Measurements from ENCODE around the gene SORBS2. TPM values are rescaled to one million over a fixed set of nuclear protein-coding genes. Genes with fewer than 3 reads are reported as not detected.

Gene SORBS2
- total RNA-seq, 1 donor from 2014 or later = not detected

DNA sequence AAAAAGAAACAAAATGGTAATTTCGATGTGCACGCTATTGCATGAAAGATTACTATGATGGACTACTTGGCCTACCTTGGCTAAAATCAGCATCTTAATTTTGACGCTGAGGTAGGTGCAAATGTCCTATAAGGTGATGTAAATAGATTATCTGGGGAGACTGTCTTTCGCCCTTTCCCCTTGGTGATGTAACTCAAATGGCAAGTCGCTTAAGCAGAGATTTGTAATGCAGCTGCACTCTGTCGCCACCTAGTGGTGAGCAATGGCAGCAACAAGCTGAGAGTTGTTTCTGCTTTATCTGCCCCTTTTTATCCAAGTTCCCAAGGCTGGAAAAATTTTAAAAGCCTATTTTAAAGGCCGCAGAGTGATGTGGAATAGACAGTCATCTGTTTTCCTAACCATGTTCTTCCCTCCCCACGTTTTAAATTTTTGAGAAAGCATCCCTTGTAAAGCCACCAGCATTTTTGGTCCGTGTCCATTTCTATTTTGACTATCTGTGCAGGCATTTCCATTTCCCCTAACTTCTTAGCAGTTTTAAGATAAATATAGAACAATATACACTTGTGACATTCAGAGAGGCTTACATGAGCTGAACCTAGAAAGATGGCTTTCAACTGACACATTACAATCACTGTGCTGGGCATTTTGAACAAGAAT, 214.3 kb downstream of the SORBS2 start:
- intact Hi-C loops (cut with micrococcal nuclease) = loop anchor here (1.0 to 10.0 kb wide), 4 partner anchors 126 to 560 kb away; partner anchors contain the start of genes CCDC110, CFAP97, SNX25 and UFSP2

GRCh38 chr4:185592845-185593488, 219.0 kb downstream of the SORBS2 start:
- intact Hi-C loops (cut with micrococcal nuclease) = loop anchor here (10.0 kb wide), 1 partner anchor 388 kb away; the partner anchor contains the start of genes CFAP97 and SNX25

DNA sequence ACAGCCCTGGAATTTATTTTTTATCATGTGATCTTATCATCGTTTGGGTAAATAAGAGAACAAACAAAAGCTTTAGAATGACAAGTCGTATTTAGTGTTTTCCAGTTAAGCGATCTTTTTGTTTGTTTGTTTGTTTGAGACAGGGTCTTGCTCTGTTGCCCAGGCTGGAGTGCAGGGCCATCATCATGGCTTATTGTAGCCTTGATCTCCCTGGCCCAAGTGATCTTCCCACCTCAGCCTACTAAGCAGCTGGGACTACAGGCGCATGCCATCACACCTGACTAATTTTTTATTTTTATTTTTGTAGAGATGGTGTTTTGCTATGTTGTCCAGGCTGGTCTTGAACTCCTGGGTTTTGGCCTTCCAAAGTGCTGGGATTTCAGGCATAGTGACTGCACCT, 219.6 kb downstream of the SORBS2 start:
- intact Hi-C loops (cut with micrococcal nuclease) = loop anchor here (10.0 kb wide), 1 partner anchor 388 kb away; the partner anchor contains the start of genes CFAP97 and SNX25

- intact Hi-C loops (cut with micrococcal nuclease) = loop anchor here (10.0 kb wide), 1 partner anchor 387 kb away; the partner anchor contains the start of genes CFAP97 and SNX25
Observed at GRCh38 chr4:185591679-185592141, 220.3 kb downstream of the SORBS2 start.

GRCh38 chr4:185590982-185591381, 221.0 kb downstream of the SORBS2 start:
- intact Hi-C loops (cut with micrococcal nuclease) = loop anchor here (10.0 kb wide), 1 partner anchor 386 kb away; the partner anchor contains the start of genes CFAP97 and SNX25

- intact Hi-C loops (cut with micrococcal nuclease) = no loop called here
Observed at GRCh38 chr4:185589067-185589836, 222.7 kb downstream of the SORBS2 start.

- intact Hi-C loops (cut with micrococcal nuclease) = no loop called here
Observed at GRCh38 chr4:185587427-185588161, 224.4 kb downstream of the SORBS2 start.

- intact Hi-C loops (cut with micrococcal nuclease) = no loop called here
Observed at GRCh38 chr4:185587030-185587426, 225.0 kb downstream of the SORBS2 start.

DNA sequence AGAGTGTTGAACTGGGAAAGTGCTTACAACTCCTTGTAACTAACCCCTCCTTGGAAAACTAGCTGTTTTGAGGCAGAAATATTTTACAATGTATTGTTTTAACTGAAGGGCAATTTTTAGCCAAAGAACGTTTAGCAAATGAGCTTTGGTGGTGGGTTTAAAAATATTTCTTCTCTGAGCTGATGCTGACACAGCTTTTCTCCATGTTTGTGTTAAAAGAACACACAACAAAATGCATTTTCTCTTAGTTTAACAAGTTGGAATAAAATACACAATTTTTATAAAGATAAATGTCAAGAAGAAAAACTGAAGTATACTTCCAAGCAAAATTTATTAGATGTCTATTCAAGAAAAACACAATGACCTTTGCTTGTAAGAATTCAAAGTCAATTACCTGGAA, 226.8 kb downstream of the SORBS2 start:
- intact Hi-C loops (cut with micrococcal nuclease) = no loop called here

GRCh38 chr4:185583813-185584212, 228.2 kb downstream of the SORBS2 start:
- intact Hi-C loops (cut with micrococcal nuclease) = no loop called here

GRCh38 chr4:185582651-185583400, 229.2 kb downstream of the SORBS2 start:
- intact Hi-C loops (cut with micrococcal nuclease) = no loop called here

DNA sequence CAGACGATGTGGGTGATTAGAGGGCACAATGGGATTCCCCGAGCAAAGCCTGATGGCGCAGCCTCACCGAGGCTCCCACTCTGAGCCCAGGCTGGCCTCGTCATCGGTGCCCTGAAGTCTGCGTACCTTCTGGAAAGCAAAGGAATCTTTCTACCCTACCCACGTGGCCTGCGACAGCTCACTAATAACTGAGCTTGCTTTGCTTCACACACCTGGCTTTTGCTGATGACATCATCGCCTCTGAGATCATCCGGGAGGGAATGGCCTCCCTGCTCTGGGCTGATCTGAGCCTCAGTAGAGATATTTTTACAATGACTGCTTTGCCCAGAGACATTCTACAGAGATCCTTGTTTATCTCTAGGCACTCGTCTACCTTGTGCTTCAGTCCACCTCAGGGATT, 231.3 kb downstream of the SORBS2 start:
- intact Hi-C loops (cut with micrococcal nuclease) = no loop called here

- intact Hi-C loops (cut with micrococcal nuclease) = no loop called here
Observed at GRCh38 chr4:185578284-185578683, 233.7 kb downstream of the SORBS2 start.

DNA sequence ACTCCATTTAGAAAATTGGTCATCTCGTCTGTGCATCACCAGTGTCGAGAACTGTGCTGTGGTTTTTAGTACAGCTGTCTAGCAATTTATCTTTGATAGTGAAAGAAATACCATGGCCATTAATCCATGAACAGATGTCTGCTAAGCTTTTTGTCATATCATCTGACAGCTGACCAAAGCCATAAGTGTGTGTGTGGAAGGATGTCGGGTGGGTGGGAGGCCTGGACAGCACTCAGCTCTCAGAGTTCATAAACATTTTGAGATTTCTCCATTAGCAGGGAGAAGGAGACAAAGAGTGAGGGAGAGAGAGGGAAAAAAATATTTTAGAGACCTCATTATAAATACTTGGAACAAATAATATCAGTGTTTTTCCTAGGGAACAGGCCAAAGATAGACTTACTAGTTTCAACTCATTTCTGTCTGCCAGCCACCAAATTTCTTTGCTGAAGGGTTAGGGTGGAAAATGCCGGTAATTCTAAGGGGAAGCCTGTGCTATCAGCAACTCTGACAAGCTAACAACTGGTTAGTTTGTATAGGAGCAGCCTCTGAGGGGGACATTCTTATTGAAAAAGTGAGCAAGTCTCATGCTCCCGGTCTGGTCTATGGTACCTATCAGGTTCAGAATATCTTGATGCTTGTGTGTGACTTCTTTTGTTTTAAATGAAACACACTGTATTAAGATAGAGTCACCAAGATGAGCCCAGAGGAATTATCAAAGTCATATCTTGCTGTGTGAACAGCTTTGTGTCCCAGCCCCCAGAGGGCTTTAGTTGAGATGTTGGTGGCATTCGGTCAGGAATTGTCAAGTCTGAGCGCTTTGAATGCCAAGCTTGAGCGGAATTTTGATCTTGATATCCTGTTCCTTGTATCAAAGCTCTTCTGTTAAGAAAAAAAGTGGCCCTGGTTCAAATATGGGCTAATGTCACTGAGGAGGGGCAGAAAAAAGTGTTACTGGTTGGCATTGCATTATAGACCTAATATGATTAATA, 234.7 kb downstream of the SORBS2 start:
- intact Hi-C loops (cut with micrococcal nuclease) = no loop called here

DNA sequence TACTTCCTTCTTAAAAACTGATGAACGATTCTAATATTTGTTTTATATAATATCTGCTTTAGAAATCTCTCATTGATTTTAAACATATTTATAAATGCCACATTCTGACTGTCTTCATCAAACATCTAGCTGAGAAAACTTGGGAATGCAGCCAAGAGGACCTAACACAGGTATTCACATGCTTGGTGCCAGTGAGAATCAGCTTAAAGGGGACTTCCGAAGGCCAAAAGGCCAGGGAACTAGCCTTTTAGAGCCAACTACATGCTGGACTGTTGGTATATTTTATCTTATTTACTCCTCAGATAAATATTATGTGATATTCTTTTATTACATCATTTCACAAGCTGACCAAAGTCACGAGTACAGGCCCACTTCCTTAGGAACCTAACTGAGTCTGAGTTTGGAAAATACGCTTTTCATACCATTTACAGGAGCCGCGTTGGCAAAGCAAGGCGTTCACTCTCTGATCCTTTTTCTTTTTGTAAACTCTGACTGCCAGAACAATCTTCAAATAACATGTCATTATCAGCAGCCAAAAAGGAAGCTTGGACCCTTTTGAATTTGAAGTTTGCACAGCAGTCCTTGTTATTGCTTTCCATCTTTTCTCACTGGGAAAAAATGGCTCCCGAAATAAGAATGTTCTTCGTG, 235.6 kb downstream of the SORBS2 start:
- intact Hi-C loops (cut with micrococcal nuclease) = no loop called here

GRCh38 chr4:185573651-185574199, 238.3 kb downstream of the SORBS2 start:
- intact Hi-C loops (cut with micrococcal nuclease) = no loop called here

DNA sequence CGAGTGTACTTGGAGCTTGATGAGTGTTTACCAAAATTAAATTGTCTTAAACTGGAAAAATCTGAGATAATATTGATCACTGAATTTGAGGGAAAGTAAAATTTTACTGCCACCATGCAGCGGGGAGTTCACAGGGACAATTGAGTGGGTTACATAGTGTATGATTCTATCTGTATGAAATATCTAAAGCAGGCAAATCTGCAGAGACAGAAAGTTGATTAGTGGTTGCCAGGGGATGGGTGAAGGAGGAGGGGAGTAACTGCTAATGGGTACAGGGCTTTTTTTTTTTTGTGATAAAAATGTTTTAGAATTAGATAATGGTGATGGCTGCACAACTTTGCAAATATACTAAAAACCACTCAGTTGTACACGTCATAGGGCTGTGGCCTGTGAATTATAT, 241.3 kb downstream of the SORBS2 start:
- intact Hi-C loops (cut with micrococcal nuclease) = no loop called here
